Mesenchymal stem cell (in vitro differentiated cells and primary cell): ENCODE measurements around the gene ZNF133.

Experiments used
- DNase-seq: peaks from one replicate; pipeline ENCODE4 v3.0.0-alpha.2; 2013
- H2AFZ ChIP-seq: one replicate; pipeline ENCODE4 v1.6.1; 2013; ENCODE audit warnings: low read depth, mild to moderate bottlenecking, control low read depth, inconsistent platforms, low read length, moderate library complexity
- H2AK5ac ChIP-seq: 2 replicates; pipeline ENCODE4 v1.6.1; 2013; ENCODE audit warnings: low read length, moderate library complexity, mild to moderate bottlenecking, inconsistent platforms; ENCODE audit not compliant: severe bottlenecking
- H2BK120ac ChIP-seq: one replicate; pipeline ENCODE4 v1.6.1; 2013; ENCODE audit warnings: low read depth, mild to moderate bottlenecking, inconsistent platforms, low read length, moderate library complexity
- H2BK12ac ChIP-seq, 2 experiments: one replicate each; pipeline ENCODE4 v1.6.1; 2013; ENCODE audit warnings: inconsistent platforms in 2 of 2, low read length in 2 of 2, mild to moderate bottlenecking in 2 of 2, moderate library complexity in 2 of 2, control low read depth in 1 of 2
- H2BK15ac ChIP-seq: one replicate; pipeline ENCODE4 v1.6.1; 2013; ENCODE audit warnings: mild to moderate bottlenecking, low read depth, inconsistent platforms; ENCODE audit not compliant: poor library complexity, severe bottlenecking
- H2BK5ac ChIP-seq: 2 replicates; pipeline ENCODE4 v1.6.1; 2013; ENCODE audit warnings: low read depth, mild to moderate bottlenecking, low read length, control low read depth, inconsistent platforms; ENCODE audit not compliant: poor library complexity, severe bottlenecking
- H3K14ac ChIP-seq, 2 experiments: one replicate each; pipeline ENCODE4 v1.6.1; 2013; ENCODE audit warnings: inconsistent platforms in 2 of 2, low read length in 2 of 2, control low read depth in 1 of 2, mild to moderate bottlenecking in 1 of 2, moderate library complexity in 1 of 2
- H3K18ac ChIP-seq, 2 experiments: one replicate each; pipeline ENCODE4 v1.6.1; 2013; ENCODE audit warnings: inconsistent platforms in 2 of 2, low read length in 2 of 2, control low read depth in 1 of 2, low read depth in 1 of 2, mild to moderate bottlenecking in 1 of 2
- H3K23ac ChIP-seq, 2 experiments: one replicate each; pipeline ENCODE4 v1.6.1; 2013; ENCODE audit warnings: inconsistent platforms in 2 of 2, low read length in 2 of 2, mild to moderate bottlenecking in 2 of 2, moderate library complexity in 2 of 2, control low read depth in 1 of 2
- H3K27ac ChIP-seq: 2 replicates; pipeline ENCODE4 v1.5.1; 2013; ENCODE audit warnings: mild to moderate bottlenecking, moderate library complexity, low read length, control low read depth, inconsistent platforms; ENCODE audit not compliant: poor library complexity, severe bottlenecking
- H3K27me3 ChIP-seq, 2 experiments: 2 replicates each; pipeline versions ENCODE4 v1.6.1 to v1.7.0; 2013; ENCODE audit warnings: low read length in 2 of 2, mild to moderate bottlenecking in 2 of 2, moderate library complexity in 2 of 2, control low read depth in 1 of 2, inconsistent platforms in 1 of 2; ENCODE audit not compliant: control insufficient read depth in 1 of 2, insufficient read depth in 1 of 2
- H3K36me3 ChIP-seq, 2 experiments: 2 replicates each; pipeline versions ENCODE4 v1.6.1 to v1.7.0; 2013; ENCODE audit warnings: low read length in 2 of 2, control low read depth in 1 of 2, inconsistent platforms in 1 of 2, low read depth in 1 of 2, mild to moderate bottlenecking in 1 of 2; ENCODE audit not compliant: insufficient read depth in 2 of 2, control insufficient read depth in 1 of 2
- H3K4ac ChIP-seq, 2 experiments: one replicate each; pipeline ENCODE4 v1.6.1; 2013; ENCODE audit warnings: inconsistent platforms in 2 of 2, low read length in 2 of 2, mild to moderate bottlenecking in 2 of 2, moderate library complexity in 2 of 2, control low read depth in 1 of 2, low read depth in 1 of 2
- H3K4me1 ChIP-seq: 2 replicates; pipeline ENCODE4 v1.6.1; 2013; ENCODE audit warnings: low read depth, low read length, control low read depth; ENCODE audit not compliant: control insufficient read depth, insufficient read depth
- H3K4me2 ChIP-seq: 2 replicates; pipeline ENCODE4 v1.6.1; 2013; ENCODE audit warnings: low read length, mild to moderate bottlenecking, inconsistent platforms; ENCODE audit not compliant: poor library complexity, severe bottlenecking
- H3K4me3 ChIP-seq, 2 experiments: 2 replicates each; pipeline versions ENCODE4 v1.5.1 to v1.7.0; 2013; ENCODE audit warnings: low read length in 2 of 2, mild to moderate bottlenecking in 2 of 2, control low read depth in 1 of 2, low read depth in 1 of 2; ENCODE audit not compliant: insufficient read depth in 1 of 2
- H3K79me1 ChIP-seq: replicated peaks from 2 replicates; pipeline ENCODE4 v1.6.1; 2013; ENCODE audit warnings: mild to moderate bottlenecking, control low read depth, low read length, inconsistent platforms; ENCODE audit not compliant: poor library complexity, severe bottlenecking
- H3K9ac ChIP-seq: 2 replicates; pipeline ENCODE4 v1.7.0; 2013; ENCODE audit warnings: mild to moderate bottlenecking, low read length, moderate library complexity
- H3K9me3 ChIP-seq: 2 replicates; pipeline ENCODE4 v1.7.0; 2013; ENCODE audit warnings: mild to moderate bottlenecking, low read length; ENCODE audit not compliant: control insufficient read depth
- H4K8ac ChIP-seq: one replicate; pipeline ENCODE4 v1.6.1; 2013; ENCODE audit warnings: inconsistent platforms, mild to moderate bottlenecking, low read length, moderate library complexity
- H4K91ac ChIP-seq: one replicate; pipeline ENCODE4 v1.6.1; 2013; ENCODE audit warnings: mild to moderate bottlenecking, low read length, inconsistent platforms
- WGBS: methylation state at CpG from one replicate; pipeline ENCODE4 v1.1.7; 2013; ENCODE audit warnings: mixed read lengths; 5-methylcytosine and 5-hydroxymethylcytosine counted together

The ZNF133 gene

DNA sequence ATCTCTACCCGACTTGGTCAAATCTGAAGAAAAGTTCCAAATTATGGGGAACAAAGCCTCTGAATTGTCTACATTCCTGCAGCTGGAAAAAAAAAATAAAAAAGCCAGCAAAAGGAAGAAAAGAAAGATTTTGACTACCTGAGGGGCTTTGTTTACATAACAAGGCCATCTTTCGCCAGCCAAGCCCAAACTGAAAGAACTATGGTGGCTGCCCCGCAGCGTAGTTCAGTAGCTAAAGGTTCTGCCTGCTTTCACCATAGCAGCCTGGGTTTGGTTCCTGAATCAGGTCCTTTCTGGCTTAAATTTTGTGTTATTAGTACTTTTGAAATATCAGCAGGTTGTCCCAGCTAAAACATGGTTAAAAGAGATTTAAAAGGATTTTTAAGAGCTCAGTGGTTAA lies 35.4 kb downstream of the ZNF133 start:
- H2BK120ac ChIP-seq, result no peak overlapping the region
- 78% methylated on average over 4 of the region's 4 CpGs for WGBS
- no peaks in the 10 kb centered on the region for H3K79me1 ChIP-seq

DNA sequence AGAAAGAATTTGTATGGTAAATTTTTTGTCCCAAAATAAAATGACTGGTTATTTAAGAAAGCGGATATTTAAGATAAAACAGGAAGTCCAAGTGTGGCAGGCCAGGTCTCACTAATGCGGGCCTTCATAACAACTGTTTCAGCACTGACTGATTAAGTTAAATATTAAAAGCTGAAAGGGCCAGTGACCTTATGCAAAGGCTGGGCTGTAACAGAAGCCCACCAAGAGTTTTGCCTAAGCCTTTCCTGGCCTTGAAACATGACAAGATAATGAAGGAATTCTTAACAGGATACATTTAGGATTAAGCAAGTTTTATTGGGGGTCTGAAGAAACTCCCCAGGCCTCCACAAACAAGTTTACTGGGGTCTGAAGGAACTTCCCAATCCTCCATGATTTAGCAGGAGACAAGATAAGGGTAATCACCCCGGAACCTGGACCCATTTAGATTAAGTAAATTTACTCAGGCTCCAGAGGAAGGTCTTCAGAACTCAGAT lies 36.3 kb downstream of the ZNF133 start:
- H3K27me3 ChIP-seq, result no peaks in the 10 kb centered on the region
- H3K14ac ChIP-seq, result no peak overlapping the region
- H3K4me3 ChIP-seq, result no peak overlapping the region
- H3K9ac ChIP-seq, result no peak overlapping the region
- H4K91ac ChIP-seq, result no peak overlapping the region
- H2AFZ ChIP-seq, result no peak overlapping the region
- H2BK5ac ChIP-seq, result no peak overlapping the region
- no peak overlapping the region for H3K4me2 ChIP-seq
- no peak overlapping the region for H3K4ac ChIP-seq
- H3K23ac ChIP-seq, result no peak overlapping the region
- H3K9me3 ChIP-seq, result peaks cover 34% of the 10 kb centered on the region
- no peak overlapping the region for H2AK5ac ChIP-seq
- no peaks in the 10 kb centered on the region for H3K79me1 ChIP-seq
- peaks cover 0 to 12% of the 10 kb centered on the region in 2 experiments for H3K36me3 ChIP-seq
- H3K27ac ChIP-seq, result no peak overlapping the region
- H3K4me1 ChIP-seq, result no peaks in the 10 kb centered on the region
- DNase-seq, result no peak
- no peak overlapping the region for H2BK120ac ChIP-seq
- no peak overlapping the region for H2BK12ac ChIP-seq
- no peak overlapping the region for H2BK15ac ChIP-seq
- no peak overlapping the region for H3K18ac ChIP-seq
- WGBS, result 44% methylated on average over 2 of the region's 3 CpGs
- no peak overlapping the region for H4K8ac ChIP-seq

More for the DNA sequence above, 35.4 kb downstream of the ZNF133 start:
- Histone ChIP-seq H4K8ac (no peak overlapping the region), H3K4me2 (no peak overlapping the region), H3K27me3 (no peaks in the 10 kb centered on the region), H3K27ac (no peak overlapping the region), H4K91ac (no peak overlapping the region), H2AK5ac (no peak overlapping the region), H2BK5ac (no peak overlapping the region), H3K18ac (no peak overlapping the region), H3K14ac (no peak overlapping the region), H2BK12ac (no peak overlapping the region), H3K36me3 (peaks cover 0 to 18% of the 10 kb centered on the region in 2 experiments), H3K9ac (no peak overlapping the region), H3K4me1 (no peaks in the 10 kb centered on the region), H3K4me3 (no peak overlapping the region), H2BK15ac (no peak overlapping the region), H3K4ac (no peak overlapping the region), H3K9me3 (peaks cover 26% of the 10 kb centered on the region), H3K23ac (no peak overlapping the region), H2AFZ (no peak overlapping the region)
- DNase-seq, result no peak

- H3K36me3 ChIP-seq, result peaks cover 0 to 16% of the 10 kb centered on the region in 2 experiments
- no peak overlapping the region for H3K18ac ChIP-seq
- no peak overlapping the region for H3K4me2 ChIP-seq
- no peak overlapping the region for H2AK5ac ChIP-seq
- H3K9me3 ChIP-seq, result peaks cover 57% of the 10 kb centered on the region
- no peak overlapping the region for H3K23ac ChIP-seq
- H2AFZ ChIP-seq, result no peak overlapping the region
- DNase-seq, result no peak
- H3K27ac ChIP-seq, result no peak overlapping the region
- no peak overlapping the region for H2BK15ac ChIP-seq
- no peaks in the 10 kb centered on the region for H3K27me3 ChIP-seq
- H3K9ac ChIP-seq, result no peak overlapping the region
- WGBS, result 100% methylated on average over 1 of the region's 2 CpGs
- H3K4me1 ChIP-seq, result no peaks in the 10 kb centered on the region
- H3K79me1 ChIP-seq, result no peaks in the 10 kb centered on the region
- no peak overlapping the region for H3K14ac ChIP-seq
- no peak overlapping the region for H4K91ac ChIP-seq
- no peak overlapping the region for H2BK120ac ChIP-seq
- H4K8ac ChIP-seq, result no peak overlapping the region
- H3K4ac ChIP-seq, result no peak overlapping the region
- no peak overlapping the region for H2BK5ac ChIP-seq
- no peak overlapping the region for H2BK12ac ChIP-seq
- H3K4me3 ChIP-seq, result no peak overlapping the region
These were observed 38.7 kb downstream of the ZNF133 start for GRCh38 chr20:18326990-18327389.

- H3K18ac ChIP-seq, result no peak overlapping the region
These were observed 43.4 kb downstream of the ZNF133 start for GRCh38 chr20:18331694-18332093.

More at GRCh38 chr20:18331694-18332093, 43.4 kb downstream of the ZNF133 start:
- Histone ChIP-seq H3K23ac (no peak overlapping the region), H3K36me3 (peaks cover 0 to 16% of the 10 kb centered on the region in 2 experiments), H2BK12ac (no peak overlapping the region), H2AK5ac (no peak overlapping the region), H3K4me2 (no peak overlapping the region), H2BK15ac (no peak overlapping the region), H2BK5ac (no peak overlapping the region), H3K4ac (no peak overlapping the region), H3K79me1 (no peaks in the 10 kb centered on the region), H2AFZ (no peak overlapping the region), H2BK120ac (no peak overlapping the region), H4K8ac (no peak overlapping the region), H4K91ac (no peak overlapping the region), H3K4me3 (no peak overlapping the region), H3K9me3 (peaks cover 53% of the 10 kb centered on the region), H3K27ac (no peak overlapping the region), H3K9ac (no peak overlapping the region), H3K14ac (no peak overlapping the region), H3K4me1 (no peaks in the 10 kb centered on the region), H3K27me3 (no peaks in the 10 kb centered on the region)
- WGBS, result 57% methylated on average over 1 of the region's 2 CpGs
- DNase-seq, result no peak
